ENCODE data around the gene PRODH2. TPM values are rescaled to one million over a fixed set of nuclear protein-coding genes. Genes with fewer than 3 reads are reported as not detected.
"Not testable (repeated sequence)": the region's sequence is repeated elsewhere in the genome, so short reads cannot be mapped to it uniquely, and the experiment has no call there.

The PRODH2 gene
- total RNA-seq, 6 experiments from 2014 or later = 60.3 to 281 (median 134) TPM

DNA sequence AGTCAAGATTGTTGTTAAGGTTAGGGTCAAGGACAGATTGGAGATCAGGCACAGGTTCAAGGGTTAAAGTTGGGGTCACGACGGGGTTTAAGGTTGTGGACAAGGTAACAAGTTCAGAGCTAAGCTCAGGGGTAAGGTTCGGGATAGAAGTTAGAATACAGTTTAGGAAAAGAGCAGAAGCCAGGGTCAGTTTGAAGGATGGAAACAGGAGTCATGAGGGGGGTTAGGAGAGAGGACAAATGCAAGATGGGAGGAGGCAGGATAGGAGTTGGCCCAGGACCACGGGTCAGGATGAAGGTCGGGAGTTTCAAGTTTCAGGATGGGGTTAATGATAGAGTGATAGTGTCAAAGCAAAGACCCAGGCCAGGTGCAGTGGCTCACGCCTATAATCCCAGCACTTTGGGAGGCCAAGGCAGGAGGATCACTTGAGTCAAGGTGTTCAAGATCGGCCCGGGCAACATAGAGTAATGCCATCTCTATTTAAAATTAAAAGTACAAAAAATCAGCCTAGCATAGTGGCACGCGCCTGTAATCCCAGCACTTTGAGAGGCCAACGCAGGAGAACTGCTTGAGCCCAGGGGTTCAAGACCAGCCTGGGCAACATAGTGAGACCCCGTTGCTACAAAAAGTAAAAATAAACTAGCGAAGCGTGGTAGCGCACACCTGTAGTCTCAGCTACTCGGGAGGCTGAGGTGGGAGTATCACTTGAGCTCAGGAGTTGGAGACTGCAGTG lies 32.0 kb upstream of the PRODH2 start:
- H3K4me1 ChIP-seq = no peaks in the 10 kb centered on the region
- TF ChIP-seq, protein P1, sequence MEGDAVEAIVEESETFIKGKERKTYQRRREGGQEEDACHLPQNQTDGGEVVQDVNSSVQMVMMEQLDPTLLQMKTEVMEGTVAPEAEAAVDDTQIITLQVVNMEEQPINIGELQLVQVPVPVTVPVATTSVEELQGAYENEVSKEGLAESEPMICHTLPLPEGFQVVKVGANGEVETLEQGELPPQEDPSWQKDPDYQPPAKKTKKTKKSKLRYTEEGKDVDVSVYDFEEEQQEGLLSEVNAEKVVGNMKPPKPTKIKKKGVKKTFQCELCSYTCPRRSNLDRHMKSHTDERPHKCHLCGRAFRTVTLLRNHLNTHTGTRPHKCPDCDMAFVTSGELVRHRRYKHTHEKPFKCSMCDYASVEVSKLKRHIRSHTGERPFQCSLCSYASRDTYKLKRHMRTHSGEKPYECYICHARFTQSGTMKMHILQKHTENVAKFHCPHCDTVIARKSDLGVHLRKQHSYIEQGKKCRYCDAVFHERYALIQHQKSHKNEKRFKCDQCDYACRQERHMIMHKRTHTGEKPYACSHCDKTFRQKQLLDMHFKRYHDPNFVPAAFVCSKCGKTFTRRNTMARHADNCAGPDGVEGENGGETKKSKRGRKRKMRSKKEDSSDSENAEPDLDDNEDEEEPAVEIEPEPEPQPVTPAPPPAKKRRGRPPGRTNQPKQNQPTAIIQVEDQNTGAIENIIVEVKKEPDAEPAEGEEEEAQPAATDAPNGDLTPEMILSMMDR (IDR thresholded peaks at IDR 0.05) = no peak
- TF ChIP-seq POLR2A (IDR thresholded peaks at IDR 0.05) = no peak
- H3K27me3 ChIP-seq = peaks cover 5 to 21% of the 10 kb centered on the region in 2 donors
- no peaks in the 10 kb centered on the region for H3K36me3 ChIP-seq
- intact Hi-C loops (cut with DNase I) = no loop called here
- 42% methylated on average over 13 of the region's 16 CpGs for WGBS (ENCODE audit: insufficient coverage, low coverage, low lambda C conversion rate, missing lambda C conversion rate)
- H3K27ac ChIP-seq = no peak overlapping the region
- peak in 1 of 3 donors; percentile 3 for DNase-seq
- no peaks in the 10 kb centered on the region for H3K9me3 ChIP-seq
- no peak overlapping the region for H3K4me3 ChIP-seq
- no peak for ATAC-seq

- TF ChIP-seq, protein P1 (IDR thresholded peaks at IDR 0.05) = no peak
- no peak for TF ChIP-seq POLR2A (IDR thresholded peaks at IDR 0.05)
- Histone ChIP-seq H3K4me3 (no peak overlapping the region), H3K4me1 (no peaks in the 10 kb centered on the region), H3K27me3 (peaks cover 5 to 21% of the 10 kb centered on the region in 2 donors), H3K9me3 (no peaks in the 10 kb centered on the region), H3K27ac (no peak overlapping the region), H3K36me3 (no peaks in the 10 kb centered on the region)
- intact Hi-C loops (cut with DNase I) = no loop called here
- ATAC-seq (no peak), DNase-seq (peak in 1 of 3 donors; percentile 37)
- 4% methylated on average over 10 of the region's 42 CpGs for WGBS (ENCODE audit: insufficient coverage, low coverage, low lambda C conversion rate, missing lambda C conversion rate)
Measured at GRCh38 chr19:35843676-35844481, 31.2 kb upstream of the PRODH2 start.

GRCh38 chr19:35842666-35843272 lies 30.1 kb upstream of the PRODH2 start:
- no peaks in the 10 kb centered on the region for H3K36me3 ChIP-seq
- WGBS (ENCODE audit: insufficient coverage, low coverage, low lambda C conversion rate, missing lambda C conversion rate) = 62% methylated on average over 4 of the region's 4 CpGs
- H3K27me3 ChIP-seq = peaks cover 5 to 21% of the 10 kb centered on the region in 2 donors
- no peaks in the 10 kb centered on the region for H3K4me1 ChIP-seq
- no peak overlapping the region for H3K4me3 ChIP-seq
- DNase-seq (no peak), ATAC-seq (no peak)
- intact Hi-C loops (cut with DNase I) = no loop called here
- no peak for TF ChIP-seq POLR2A (IDR thresholded peaks at IDR 0.05)
- TF ChIP-seq, protein P1 (IDR thresholded peaks at IDR 0.05) = no peak
- H3K9me3 ChIP-seq = no peaks in the 10 kb centered on the region
- no peak overlapping the region for H3K27ac ChIP-seq

DNA sequence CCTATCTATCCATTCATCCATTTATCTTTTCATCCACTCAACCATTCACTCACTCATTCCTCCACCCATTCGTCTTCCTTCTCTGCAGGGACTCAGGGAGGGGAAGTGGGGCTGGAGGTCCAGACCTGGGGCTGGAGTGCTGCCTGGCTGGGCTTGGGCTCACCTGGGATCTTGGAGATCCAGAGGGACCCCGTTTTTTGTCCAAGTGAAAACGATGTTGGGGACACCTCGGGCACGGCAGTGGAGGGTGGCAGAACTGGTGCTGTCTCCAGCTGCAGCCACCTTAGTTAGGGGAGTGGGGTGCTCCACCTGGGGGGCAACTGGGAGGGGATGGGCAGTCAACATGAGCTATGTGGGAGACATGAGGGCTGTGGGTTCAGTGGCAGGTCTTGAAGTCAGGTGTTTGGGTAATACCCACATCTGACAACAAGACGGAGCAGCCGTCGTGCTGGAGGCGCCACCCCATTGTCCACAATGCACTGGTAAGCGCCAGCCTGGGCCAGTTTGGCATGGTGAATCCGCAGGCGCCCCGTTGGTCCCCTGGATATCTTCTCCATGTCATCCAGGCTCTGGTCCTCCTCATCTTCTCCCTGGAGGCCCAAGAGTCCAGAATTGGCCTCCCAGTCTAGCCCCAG lies 29.4 kb upstream of the PRODH2 start:
- Histone ChIP-seq H3K9me3 (no peaks in the 10 kb centered on the region), H3K4me3 (no peak overlapping the region), H3K27ac (no peak overlapping the region), H3K36me3 (no peaks in the 10 kb centered on the region), H3K27me3 (peaks cover 5 to 21% of the 10 kb centered on the region in 2 donors), H3K4me1 (no peaks in the 10 kb centered on the region)
- 81% methylated on average over 5 of the region's 13 CpGs for WGBS (ENCODE audit: insufficient coverage, low coverage, low lambda C conversion rate, missing lambda C conversion rate)
- DNase-seq (no peak), ATAC-seq (no peak)
- intact Hi-C loops (cut with DNase I) = no loop called here
- no peak for TF ChIP-seq POLR2A (IDR thresholded peaks at IDR 0.05)
- TF ChIP-seq, protein P1 (IDR thresholded peaks at IDR 0.05) = no peak

- intact Hi-C loops (cut with DNase I) = loop anchor here in 1 of 2 donors (10.0 kb wide), 1 partner anchor 141 kb away; no protein-coding TSS in a partner anchor
- H3K4me3 ChIP-seq, H3K27ac ChIP-seq, H3K36me3 ChIP-seq, H3K27me3 ChIP-seq, DNase-seq, ATAC-seq, H3K4me1 ChIP-seq, H3K9me3 ChIP-seq: not testable (repeated sequence)
- WGBS (ENCODE audit: insufficient coverage, low coverage, low lambda C conversion rate, missing lambda C conversion rate) = 45% methylated on average over 10 of the region's 11 CpGs
Measured at GRCh38 chr19:35836096-35836495, 23.5 kb upstream of the PRODH2 start.

All from right lobe of liver (tissue), 6 donors.